Caco-2 (cell line): ENCODE results near the gene TMPRSS5. TPM values are rescaled to one million over a fixed set of nuclear protein-coding genes. Genes with fewer than 3 reads are reported as not detected.

Experiments
- BruUV-seq: library from RNA; stranded (reverse); fragments of 400-500 nt; replicated peaks from 2 replicates; lab custom pipeline; 2021; lab: Mats Ljungman, UMichigan
- CTCF ChIA-PET: fragments of 300-600 bp; sonication (Branson Sonifier 250); formaldehyde crosslinking; loops from one replicate; lab custom pipeline; 2022; ENCODE audit warnings: antibody characterized with exemption; lab: Charles Lee
- POLR2A ChIA-PET: fragments of 300-600 bp; sonication (Branson Sonifier 250); formaldehyde crosslinking; loops from one replicate; lab custom pipeline; 2022; ENCODE audit warnings: antibody characterized with exemption; lab: Charles Lee
- DNase-seq, 2 experiments: peaks; one replicate each; pipeline versions ENCODE4 v3.0.0 to v3.0.0-alpha.2; 2020 to 2022
- H3K27me3 ChIP-seq: replicated peaks from 2 replicates; pipeline ENCODE4 v1.6.0; 2011; ENCODE audit warnings: low read length; ENCODE audit not compliant: control insufficient read depth, insufficient read depth
- H3K36me3 ChIP-seq: 2 replicates; pipeline ENCODE4 v1.5.1; 2011; ENCODE audit warnings: low read length; ENCODE audit not compliant: control insufficient read depth, insufficient read depth
- H3K4me1 ChIP-seq: fragments of 250-450 bp; sonication (Bioruptor Pico); 2 replicates; pipeline ENCODE4 v1.5.1; 2020; ENCODE audit warnings: mild to moderate bottlenecking
- H3K4me3 ChIP-seq: 2 replicates; pipeline ENCODE4 v1.5.1; 2011; ENCODE audit warnings: low read depth, mild to moderate bottlenecking, control low read depth, low read length
- H3K9me3 ChIP-seq: fragments of 250-450 bp; sonication (Bioruptor Pico); 2 replicates; pipeline ENCODE4 v1.5.1; 2020; ENCODE audit warnings: mild to moderate bottlenecking, moderate library complexity
- H3K27ac Mint-ChIP-seq: one replicate; pipeline ENCODE4 v1.8.0; 2022; ENCODE audit warnings: mixed read lengths; ENCODE audit not compliant: unreplicated experiment
- H3K27me3 Mint-ChIP-seq: one replicate; pipeline ENCODE4 v1.8.0; 2022; ENCODE audit warnings: mixed read lengths; ENCODE audit not compliant: insufficient read depth, unreplicated experiment
- H3K36me3 Mint-ChIP-seq: one replicate; pipeline ENCODE4 v1.8.0; 2022; ENCODE audit warnings: mild to moderate bottlenecking, mixed read lengths; ENCODE audit not compliant: insufficient read depth, unreplicated experiment
- H3K4me1 Mint-ChIP-seq: one replicate; pipeline ENCODE4 v1.8.0; 2022; ENCODE audit warnings: low read depth, mixed read lengths; ENCODE audit not compliant: unreplicated experiment
- H3K4me3 Mint-ChIP-seq: one replicate; pipeline ENCODE4 v1.8.0; 2022; ENCODE audit warnings: mild to moderate bottlenecking, moderate library complexity, mixed read lengths; ENCODE audit not compliant: unreplicated experiment
- H3K9me3 Mint-ChIP-seq: one replicate; pipeline ENCODE4 v1.8.0; 2022; ENCODE audit warnings: mixed read lengths; ENCODE audit not compliant: unreplicated experiment
- intact Hi-C: fragments of 100-400 bp; cut with micrococcal nuclease; formaldehyde crosslinking; loops from one replicate; pipeline ENCODE4 v1.10.0; 2022; ENCODE audit not compliant: unreplicated experiment
- total RNA-seq: library from RNA; stranded (reverse); gene quantifications from 2 replicates; pipeline ENCODE4 v1.2.3, GENCODE V29; 2022
- TF ChIP-seq, protein P1 (sequence below), 2 experiments: fragments of 200-600 bp in 1 of 2; IDR thresholded peaks; 1 replicate in 1 of 2; 2 replicates in 1 of 2; pipeline versions ENCODE4 v1.5.1 to v1.8.0; 2011 to 2022; ENCODE audit warnings: antibody characterized with exemption in 1 of 2, control low read depth in 1 of 2, inconsistent platforms in 1 of 2, low read depth in 1 of 2, low read length in 1 of 2, mild to moderate bottlenecking in 1 of 2, moderate library complexity in 1 of 2; ENCODE audit not compliant: insufficient read depth in 1 of 2, severe bottlenecking in 1 of 2, unreplicated experiment in 1 of 2

TMPRSS5 gene
- total RNA-seq, 1 experiment from 2014 or later: 2.4 TPM

DNA sequence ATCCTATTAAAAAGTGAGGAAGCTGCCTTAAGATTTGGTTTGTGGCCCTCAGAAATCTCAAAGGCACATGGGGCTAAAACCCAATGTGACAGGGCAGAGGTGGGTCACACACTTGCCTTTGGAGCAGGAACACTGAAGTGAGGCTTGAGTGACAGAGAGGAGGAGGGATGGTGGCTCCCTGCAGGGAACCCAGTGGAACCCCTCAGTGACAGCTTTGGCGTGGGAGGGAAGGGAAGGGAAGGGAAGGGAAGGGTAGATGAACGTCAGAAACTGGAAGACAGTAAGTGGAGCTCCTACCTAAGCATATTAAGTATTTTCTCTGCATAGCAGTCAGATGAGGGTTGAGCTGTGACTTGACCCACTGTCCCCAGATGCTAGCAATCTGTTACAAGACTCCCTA is 68.5 kb downstream of the TMPRSS5 start:
- Histone ChIP-seq H3K4me1 (peaks cover 10% of the 10 kb centered on the region), H3K9me3 (0 out of 2 replicates have a peak, but pooled peaks cover 3% of the 10 kb centered on the region), H3K27me3 (no peaks in the 10 kb centered on the region), H3K36me3 (no peaks in the 10 kb centered on the region), H3K4me3 (no peak overlapping the region)
- Mint-ChIP-seq H3K27ac (no peak overlapping the region), H3K4me1 (peaks cover 7% of the 10 kb centered on the region), H3K9me3 (peaks cover 25% of the 10 kb centered on the region), H3K4me3 (no peak overlapping the region), H3K27me3 (no peaks in the 10 kb centered on the region), H3K36me3 (peaks cover 5% of the 10 kb centered on the region)
- TF ChIP-seq, protein P1, sequence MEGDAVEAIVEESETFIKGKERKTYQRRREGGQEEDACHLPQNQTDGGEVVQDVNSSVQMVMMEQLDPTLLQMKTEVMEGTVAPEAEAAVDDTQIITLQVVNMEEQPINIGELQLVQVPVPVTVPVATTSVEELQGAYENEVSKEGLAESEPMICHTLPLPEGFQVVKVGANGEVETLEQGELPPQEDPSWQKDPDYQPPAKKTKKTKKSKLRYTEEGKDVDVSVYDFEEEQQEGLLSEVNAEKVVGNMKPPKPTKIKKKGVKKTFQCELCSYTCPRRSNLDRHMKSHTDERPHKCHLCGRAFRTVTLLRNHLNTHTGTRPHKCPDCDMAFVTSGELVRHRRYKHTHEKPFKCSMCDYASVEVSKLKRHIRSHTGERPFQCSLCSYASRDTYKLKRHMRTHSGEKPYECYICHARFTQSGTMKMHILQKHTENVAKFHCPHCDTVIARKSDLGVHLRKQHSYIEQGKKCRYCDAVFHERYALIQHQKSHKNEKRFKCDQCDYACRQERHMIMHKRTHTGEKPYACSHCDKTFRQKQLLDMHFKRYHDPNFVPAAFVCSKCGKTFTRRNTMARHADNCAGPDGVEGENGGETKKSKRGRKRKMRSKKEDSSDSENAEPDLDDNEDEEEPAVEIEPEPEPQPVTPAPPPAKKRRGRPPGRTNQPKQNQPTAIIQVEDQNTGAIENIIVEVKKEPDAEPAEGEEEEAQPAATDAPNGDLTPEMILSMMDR (IDR thresholded peaks at IDR 0.05; ENCODE audit: insufficient read depth in 1 of 2, low read depth in 1 of 2, low read length in 1 of 2, severe bottlenecking in 1 of 2, unreplicated experiment in 1 of 2): no peak
- ChIA-PET POLR2A (no interaction called here), CTCF (interaction anchor here (1.1 kb wide), 1 partner anchor 91 kb away, joined by 3 read pairs; no protein-coding TSS in a partner anchor)
- no TSS peak for BruUV-seq
- no peak for DNase-seq
- intact Hi-C loops: no loop called here

Other genes with a start within 250 kb of the TMPRSS5 start
- gene DRD2, start 230.9 kb downstream of the TMPRSS5 start, total RNA-seq: 13.9 and 17.6 TPM in 2 replicates
- 43.1 and 44.0 TPM in 2 replicates for gene ZW10, start 67.4 kb upstream of the TMPRSS5 start, total RNA-seq
- gene CLDN25, start 73.5 kb upstream of the TMPRSS5 start, total RNA-seq: not detected in 2 replicates
- gene USP28, start 169.3 kb upstream of the TMPRSS5 start, total RNA-seq: 63.8 and 74.4 TPM in 2 replicates
- not detected in 2 replicates for gene HTR3B, start 198.5 kb upstream of the TMPRSS5 start, total RNA-seq